Raji (cell line): ENCODE results near the gene SOSTDC1.

ENCODE experiments used
- POLR2A ChIP-seq: IDR thresholded peaks from 2 replicates; pipeline ENCODE4 v1.6.1; 2011; ENCODE audit warnings: low read depth, low read length, control low read depth; ENCODE audit not compliant: insufficient read depth

Gene SOSTDC1

DNA sequence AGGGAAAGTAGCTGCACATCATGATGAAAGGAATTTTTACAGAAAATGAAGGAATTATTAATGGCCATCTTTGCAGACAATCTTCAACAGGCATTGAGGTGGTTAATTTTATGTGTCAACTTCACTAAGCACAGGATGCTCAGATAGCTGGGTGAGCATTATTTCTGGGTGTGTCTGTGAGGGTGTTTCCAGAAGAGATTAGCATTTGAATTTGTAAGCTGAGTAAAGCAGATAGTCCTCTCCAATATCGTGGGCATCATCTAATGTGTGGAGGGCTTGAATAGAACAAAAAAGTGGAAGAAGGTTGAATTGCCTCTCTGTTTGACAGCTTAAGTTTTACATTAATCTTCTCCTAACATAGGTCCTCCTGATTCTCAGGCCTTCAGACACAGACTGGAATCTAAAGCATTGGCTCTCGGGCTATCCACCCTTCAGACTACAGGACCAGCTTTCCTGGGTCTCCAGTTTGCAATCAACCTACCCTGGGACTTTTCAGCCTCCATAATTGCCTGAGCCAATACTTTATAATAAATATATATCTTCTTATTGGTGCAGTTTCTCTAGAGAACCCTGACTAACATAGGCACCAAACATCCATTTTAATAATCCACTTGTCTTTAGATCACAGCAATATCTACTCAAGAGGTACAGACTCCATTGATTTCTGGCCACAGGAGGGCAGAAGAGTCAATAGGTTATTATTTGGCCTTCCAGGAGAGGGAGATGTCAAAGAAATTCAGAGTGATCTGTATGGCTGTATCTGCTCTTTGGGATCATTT lies 33.7 kb downstream of the SOSTDC1 start:
- TF ChIP-seq POLR2A = no peak

- no peak for TF ChIP-seq POLR2A
These were observed 35.4 kb downstream of the SOSTDC1 start for GRCh38 chr7:16430133-16430532.

GRCh38 chr7:16428672-16429071 lies 36.9 kb downstream of the SOSTDC1 start:
- no peak for TF ChIP-seq POLR2A

- TF ChIP-seq POLR2A = no peak
These were observed 37.4 kb downstream of the SOSTDC1 start for GRCh38 chr7:16428182-16428581.

- TF ChIP-seq POLR2A = no peak
These were observed 41.8 kb downstream of the SOSTDC1 start for GRCh38 chr7:16423761-16424160.

DNA sequence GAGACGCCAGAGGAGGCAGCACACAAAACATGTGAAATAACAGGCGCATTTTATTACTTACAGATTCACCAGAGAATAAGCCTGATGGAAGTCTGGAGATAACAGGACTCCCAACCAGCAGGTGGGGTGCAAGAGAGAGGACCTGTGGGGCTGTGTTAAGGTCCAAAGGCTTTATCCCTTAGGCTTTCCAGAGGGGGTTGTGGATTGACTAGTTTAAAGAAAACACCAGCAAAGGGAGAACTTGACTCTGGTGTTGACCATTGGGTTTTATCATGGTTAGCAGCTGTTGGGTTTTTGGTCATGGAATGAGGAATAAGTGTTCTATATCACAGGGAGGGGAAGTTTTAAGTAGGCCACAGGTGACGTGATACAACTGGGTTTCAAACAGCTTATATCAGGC lies 42.6 kb downstream of the SOSTDC1 start:
- no peak for TF ChIP-seq POLR2A

GRCh38 chr7:16422103-16422435 lies 43.5 kb downstream of the SOSTDC1 start:
- no peak for TF ChIP-seq POLR2A

DNA sequence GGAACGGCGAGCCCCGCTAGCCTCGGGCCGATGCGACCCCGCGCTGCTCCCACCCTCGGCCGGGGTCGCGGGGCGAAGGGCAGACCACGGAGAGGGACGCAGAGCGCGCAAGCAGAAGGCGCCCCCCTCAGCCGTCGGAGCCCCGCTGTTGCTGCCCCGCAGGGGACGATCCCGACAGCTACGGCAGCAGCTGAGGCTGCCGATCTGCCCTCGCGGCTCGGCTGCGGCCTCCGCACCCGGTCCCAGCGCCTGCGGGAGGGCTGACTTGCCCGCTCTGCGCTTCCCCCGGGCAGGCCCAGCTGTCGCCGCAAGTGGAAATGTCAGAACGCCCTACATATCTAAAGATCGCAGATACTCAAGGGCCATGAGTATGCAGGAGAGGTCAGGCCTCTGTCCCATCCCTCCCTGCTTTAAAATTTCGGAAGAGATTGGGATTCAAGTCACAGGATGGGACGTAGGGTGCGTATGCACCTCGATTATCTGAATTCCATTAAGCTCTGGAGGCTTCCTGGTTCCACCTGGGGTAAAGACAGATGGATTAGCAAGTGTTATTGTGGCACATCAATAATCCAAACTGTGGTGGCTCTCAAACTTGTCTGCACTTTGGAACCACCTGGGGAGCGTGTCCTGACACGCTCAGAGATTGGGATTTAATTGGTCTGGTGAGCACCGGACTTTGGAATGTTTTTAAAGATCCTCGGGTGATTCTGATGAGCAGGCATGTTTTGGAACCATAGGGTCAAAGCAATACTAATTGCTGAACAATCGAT lies 44.0 kb downstream of the SOSTDC1 start, which contains the start of gene CRPPA:
TSS of gene CRPPA (minus strand) at position 206 of the 770 bp plus-strand sequence. CDS start 216 bp downstream, outside the sequence.
- no peak for TF ChIP-seq POLR2A

- TF ChIP-seq POLR2A = no peak
These were observed 44.7 kb downstream of the SOSTDC1 start for GRCh38 chr7:16420649-16421332.

- no peak for TF ChIP-seq POLR2A
These were observed 45.2 kb downstream of the SOSTDC1 start for GRCh38 chr7:16420329-16420648.

GRCh38 chr7:16419859-16420258 lies 45.7 kb downstream of the SOSTDC1 start:
- no peak for TF ChIP-seq POLR2A

DNA sequence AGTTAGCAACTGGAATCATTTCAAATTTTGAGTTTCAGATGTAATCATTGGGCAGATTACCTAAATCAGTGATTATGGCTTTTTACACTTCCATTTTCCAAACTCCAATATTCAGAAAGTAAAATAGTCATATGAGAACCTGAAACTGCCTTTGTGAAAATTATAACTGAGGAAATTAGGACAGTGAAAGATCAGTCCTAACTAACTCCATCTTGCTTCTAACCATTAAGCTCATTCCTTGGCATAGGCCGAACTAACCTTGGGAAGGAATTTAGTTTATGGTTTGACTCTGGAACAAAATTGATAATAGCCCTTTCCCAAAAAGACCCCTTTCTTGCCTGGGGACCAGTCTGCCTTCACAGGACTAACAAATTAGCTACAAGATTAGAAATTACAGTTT lies 46.4 kb downstream of the SOSTDC1 start:
- no peak for TF ChIP-seq POLR2A

- TF ChIP-seq POLR2A = no peak
These were observed 47.6 kb downstream of the SOSTDC1 start for GRCh38 chr7:16417906-16418305.

GRCh38 chr7:16416289-16417282 lies 49.0 kb downstream of the SOSTDC1 start:
- no peak for TF ChIP-seq POLR2A
